Spleen (tissue), 7 donors: Measurements from ENCODE around the gene GRM5.

Experiments used
- CTCF ChIP-seq, 11 experiments: fragments of 200-600 bp in 7 of 11; fragments of 450-650 bp in 4 of 11; sonication (generic) in 4 of 11; IDR thresholded peaks in 8 of 11; conservative IDR thresholded peaks in 3 of 11; 1 replicate in 7 of 11; 2 replicates in 4 of 11; pipeline versions ENCODE4 v1.4.0 to v1.8.0; 2016 to 2021; ENCODE audit warnings: antibody characterized with exemption in 11 of 11, inconsistent platforms in 4 of 11, mild to moderate bottlenecking in 1 of 11
- POLR2AphosphoS5 ChIP-seq, 3 donors: sonication (generic); formaldehyde crosslinking; IDR thresholded peaks; one replicate each; pipeline ENCODE4 v1.5.1; 2017; ENCODE audit warnings: antibody characterized with exemption in 3 of 3
- donor health status: DM: no; HTN: no; CAD: no; lungs with moderate emphysema.
- donor health status: DM: no; HTN: no; CAD: no.
- donor health status: DM: no; HTN: no; CAD: no.

DNA sequence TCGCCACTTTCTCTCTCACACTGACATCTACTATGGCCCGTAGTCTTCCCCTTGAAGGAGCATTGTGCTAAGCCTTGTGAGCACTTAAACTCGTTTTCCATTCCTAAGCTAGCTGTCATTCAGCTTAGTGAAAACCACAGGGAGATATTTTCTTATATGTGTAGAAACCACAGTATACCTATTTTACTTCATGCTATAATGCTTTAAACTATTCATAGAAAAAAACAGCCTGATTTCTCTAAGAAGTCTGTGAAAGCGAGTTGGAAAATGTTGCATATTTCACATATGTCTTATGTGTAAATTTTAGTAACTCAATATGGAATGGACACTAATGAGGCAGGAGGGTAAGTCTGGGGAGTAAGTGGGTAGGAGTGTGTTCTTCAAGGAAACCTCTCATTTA lies 534.0 kb downstream of the GRM5 start:
- TF ChIP-seq CTCF (IDR thresholded peaks at IDR 0.05 in 8 of 11, conservative IDR thresholded peaks at IDR 0.05 in 3 of 11): no peak
- TF ChIP-seq POLR2AphosphoS5 (IDR thresholded peaks at IDR 0.05): no peak
